ENCODE results near the gene PRAMEF27. TPM values are rescaled to one million over a fixed set of nuclear protein-coding genes. Genes with fewer than 3 reads are reported as not detected.
"Not testable (repeated sequence)": the region's sequence is repeated elsewhere in the genome, so short reads cannot be mapped to it uniquely, and the experiment has no call there.

PRAMEF27 gene
- not detected in 2 replicates for total RNA-seq (2014; rRNA removed; shearing (Covaris generic))

DNA sequence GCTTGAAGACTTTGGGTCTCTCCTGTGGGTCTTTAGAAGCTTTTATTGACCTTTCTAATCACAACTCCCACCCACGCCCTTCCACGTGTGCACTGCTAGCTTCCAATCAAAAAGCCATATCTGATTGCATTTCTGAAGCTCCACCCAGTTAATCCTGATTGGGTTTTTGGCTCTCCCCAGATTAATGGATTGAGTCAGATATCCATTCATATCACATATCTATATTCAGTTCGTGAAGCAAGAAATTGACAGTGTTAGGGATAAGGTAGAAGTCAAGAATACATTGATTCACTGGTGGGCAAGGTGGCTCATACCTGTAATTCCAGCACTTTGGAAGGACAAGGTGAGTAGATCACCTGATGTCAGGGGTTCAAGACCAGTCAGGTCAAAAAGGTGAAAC is at the start of gene PRAMEF27:
TSS of gene PRAMEF27 (minus strand) at position 101 of the 400 bp plus-strand sequence. CDS start 2,916 bp downstream, outside the sequence.
- not testable (repeated sequence) for DNase-seq (ENCODE audit: low spot score)

DNA sequence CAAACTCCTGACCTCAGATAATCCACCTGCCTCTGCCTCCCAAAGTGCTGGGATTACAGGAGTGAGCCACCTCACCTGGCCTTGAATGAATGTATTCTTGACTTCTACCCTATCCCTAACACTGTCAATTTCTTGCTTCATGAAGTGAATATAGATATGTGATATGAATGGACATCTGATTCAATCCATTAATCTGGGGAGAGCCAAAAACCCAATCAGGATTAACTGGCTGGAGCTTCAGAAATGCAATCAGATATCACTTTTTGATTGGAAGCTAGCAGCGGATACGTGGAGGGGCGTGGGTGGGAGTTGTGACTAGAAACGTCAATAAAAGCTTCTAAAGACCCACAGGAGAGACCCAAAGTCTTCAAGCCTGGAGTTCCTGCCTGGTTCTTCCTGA is 14.1 kb upstream of the PRAMEF27 start, which contains the start of gene PRAMEF25:
TSS of gene PRAMEF25 (plus strand) at position 301 of the 400 bp plus-strand sequence. CDS start 2,920 bp downstream, outside the sequence.
- not testable (repeated sequence) for DNase-seq (ENCODE audit: low spot score)

DNA sequence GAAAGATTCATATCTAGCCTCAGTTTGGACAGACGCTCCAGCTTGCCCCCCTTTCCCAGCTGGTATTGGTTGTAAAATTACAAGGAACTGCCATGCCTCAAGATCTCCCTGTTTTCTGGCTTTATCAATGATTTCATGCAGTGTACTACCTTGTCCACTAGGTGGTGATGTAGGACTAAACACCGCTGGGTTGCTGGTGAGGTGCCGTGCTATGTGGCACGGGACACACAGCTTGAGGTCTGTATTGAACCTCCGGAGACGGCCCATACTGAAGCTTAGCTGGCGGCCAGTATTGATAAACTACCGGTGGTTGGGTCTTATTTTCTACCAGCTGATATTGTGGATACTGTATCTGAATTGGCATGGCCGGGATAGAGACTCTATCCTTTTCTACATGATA is 36.5 kb downstream of the PRAMEF27 start:
- not testable (repeated sequence) for DNase-seq (ENCODE audit: low spot score)

DNA sequence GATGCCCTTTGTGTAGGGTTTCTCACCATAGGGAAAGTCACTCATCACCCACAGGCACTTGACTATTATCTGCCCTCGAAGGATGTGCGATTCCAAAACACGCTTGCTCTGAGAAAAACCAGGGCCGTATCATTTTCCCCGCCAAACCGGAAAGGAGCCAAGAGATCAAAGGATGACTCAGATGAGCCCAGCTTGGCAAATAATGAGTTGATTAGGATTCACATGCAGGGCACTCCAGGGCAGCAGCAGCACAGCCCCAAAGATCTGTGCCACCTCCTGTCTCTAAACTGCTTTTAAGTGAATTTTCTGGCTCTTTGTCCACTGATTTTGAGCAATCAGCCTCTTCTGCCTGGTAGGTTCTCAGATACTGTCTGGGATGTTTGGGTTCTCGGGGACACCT is 44.4 kb downstream of the PRAMEF27 start:
- DNase-seq (ENCODE audit: low spot score): not testable (repeated sequence)

DNA sequence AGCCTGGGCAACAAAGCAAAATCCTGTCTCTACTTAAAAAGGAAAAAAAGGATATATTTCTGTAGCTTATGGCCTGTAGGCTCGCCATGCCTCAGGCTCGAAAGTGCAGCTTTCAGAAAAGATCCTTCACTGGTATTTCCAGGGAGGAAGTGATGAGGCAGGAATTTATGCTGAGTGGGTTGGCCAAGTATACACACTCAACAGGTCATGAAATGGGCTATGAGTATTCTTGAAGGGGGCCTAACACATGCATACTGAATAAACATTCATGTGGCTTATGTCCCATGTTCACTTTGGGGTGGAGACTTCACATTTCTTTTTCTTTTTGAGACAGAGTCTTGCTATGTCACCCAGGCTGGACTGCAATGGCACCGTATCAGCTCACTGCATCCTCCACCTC is 47.0 kb downstream of the PRAMEF27 start:
- not testable (repeated sequence) for DNase-seq (ENCODE audit: low spot score)

DNA sequence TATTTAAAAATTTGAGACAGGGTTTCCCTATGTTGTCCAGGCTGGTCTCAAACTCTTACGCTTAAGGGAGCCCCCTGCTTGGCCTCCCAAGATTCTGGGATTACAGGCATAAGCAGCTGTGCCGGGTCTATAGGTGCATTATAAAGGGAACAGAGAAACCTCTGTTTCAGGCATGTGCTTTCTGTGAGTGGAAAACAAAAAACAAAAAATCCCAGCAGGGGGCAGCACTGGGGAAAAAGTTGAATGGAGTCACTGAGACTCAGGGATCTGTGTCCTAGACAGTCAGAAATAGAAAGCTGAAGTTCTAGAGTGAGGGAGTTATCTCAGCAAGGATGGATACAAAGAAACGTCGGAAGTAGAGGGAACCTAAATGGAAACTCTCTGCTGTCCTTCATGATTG is 50.6 kb downstream of the PRAMEF27 start:
- DNase-seq (ENCODE audit: low spot score): not testable (repeated sequence)

Other genes with a start within 250 kb of the PRAMEF27 start
- gene PRAMEF11, start 225.2 kb downstream of the PRAMEF27 start, total RNA-seq (2014; rRNA removed; shearing (Covaris generic)): not detected in 2 replicates
- gene HNRNPCL1, start 207.9 kb downstream of the PRAMEF27 start, total RNA-seq (2014; rRNA removed; shearing (Covaris generic)): not detected in 2 replicates
- gene PRAMEF2, start 199.5 kb downstream of the PRAMEF27 start, total RNA-seq (2014; rRNA removed; shearing (Covaris generic)): not detected in 2 replicates
- not detected in 2 replicates for gene PRAMEF4, start 170.4 kb downstream of the PRAMEF27 start, total RNA-seq (2014; rRNA removed; shearing (Covaris generic))
- not detected in 2 replicates for gene PRAMEF10, start 158.3 kb downstream of the PRAMEF27 start, total RNA-seq (2014; rRNA removed; shearing (Covaris generic))
- not detected in 2 replicates for gene PRAMEF7, start 140.0 kb downstream of the PRAMEF27 start, total RNA-seq (2014; rRNA removed; shearing (Covaris generic))
- not detected in 2 replicates for gene PRAMEF6, start 109.0 kb downstream of the PRAMEF27 start, total RNA-seq (2014; rRNA removed; shearing (Covaris generic))
- not detected in 2 replicates for gene HNRNPCL3, start 4.2 kb upstream of the PRAMEF27 start, total RNA-seq (2014; rRNA removed; shearing (Covaris generic))
- gene PRAMEF25, start 14.2 kb upstream of the PRAMEF27 start, total RNA-seq (2014; rRNA removed; shearing (Covaris generic)): not detected in 2 replicates
- not detected in 2 replicates for gene HNRNPCL2, start 60.3 kb upstream of the PRAMEF27 start, total RNA-seq (2014; rRNA removed; shearing (Covaris generic))
- not detected in 2 replicates for gene PRAMEF26, start 99.4 kb upstream of the PRAMEF27 start, total RNA-seq (2014; rRNA removed; shearing (Covaris generic))
- not detected in 2 replicates for gene HNRNPCL4, start 109.1 kb upstream of the PRAMEF27 start, total RNA-seq (2014; rRNA removed; shearing (Covaris generic))
- not detected in 2 replicates for gene PRAMEF9, start 115.3 kb upstream of the PRAMEF27 start, total RNA-seq (2014; rRNA removed; shearing (Covaris generic))
- not detected in 2 replicates for gene PRAMEF13, start 144.8 kb upstream of the PRAMEF27 start, total RNA-seq (2014; rRNA removed; shearing (Covaris generic))
- not detected in 2 replicates for gene PRAMEF18, start 169.6 kb upstream of the PRAMEF27 start, total RNA-seq (2014; rRNA removed; shearing (Covaris generic))
- gene PRAMEF5, start 197.6 kb upstream of the PRAMEF27 start, total RNA-seq (2014; rRNA removed; shearing (Covaris generic)): not detected in 2 replicates
- not detected in 2 replicates for gene PRAMEF8, start 228.6 kb upstream of the PRAMEF27 start, total RNA-seq (2014; rRNA removed; shearing (Covaris generic))
- gene PRAMEF33, start 247.0 kb upstream of the PRAMEF27 start, total RNA-seq (2014; rRNA removed; shearing (Covaris generic)): not detected in 2 replicates